Measurements from ENCODE around the gene SIRPA. TPM values are rescaled to one million over a fixed set of nuclear protein-coding genes. Genes with fewer than 3 reads are reported as not detected.

SIRPA gene
- total and polyA plus RNA-seq, 4 experiments from 2014 or later = 1.8 to 2.4 TPM; not detected in 2

DNA sequence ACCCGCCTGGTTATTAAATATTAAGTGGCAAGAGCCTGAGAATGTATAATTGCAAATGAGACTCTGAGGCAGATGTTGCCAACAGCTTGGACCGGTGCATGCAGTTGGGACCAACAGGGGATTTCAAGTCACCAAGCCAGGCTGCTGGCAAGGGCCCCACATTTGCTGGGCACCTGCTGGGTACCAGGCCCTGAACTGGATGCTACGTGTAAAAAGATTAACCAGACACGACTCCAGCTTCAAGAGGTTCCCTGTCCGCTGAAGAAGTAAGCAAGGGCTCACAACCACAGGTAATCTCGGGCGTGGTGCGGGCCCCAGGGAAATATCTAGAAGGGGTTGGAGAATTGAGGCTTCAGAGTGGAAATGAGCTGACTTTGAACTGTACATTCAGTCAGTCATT is 13.2 kb upstream of the SIRPA start:
- no peak for DNase-seq
- Mint-ChIP-seq H3K4me1 (peaks cover 0 to 6% (median 3%) of the 10 kb centered on the region in 4 donors), H3K9me3 (peaks cover 0 to 3% (median 0%) of the 10 kb centered on the region in 8 donors), H3K27ac (no peak overlapping the region), H3K4me3 (no peak overlapping the region), H3K27me3 (peaks cover 3 to 7% of the 10 kb centered on the region in 2 donors), H3K36me3 (no peaks in the 10 kb centered on the region)
- intact Hi-C loops (cut with micrococcal nuclease) = no loop called here
- Histone ChIP-seq H3K9me3 (ENCODE audit: control insufficient read depth in 1 of 2, low read length in 2 of 2) (no peaks in the 10 kb centered on the region), H3K4me3 (ENCODE audit: low read length in 2 of 2) (no peak overlapping the region), H3K36me3 (ENCODE audit: insufficient read depth, low read length) (no peaks in the 10 kb centered on the region), H3K27ac (ENCODE audit: low read depth, low read length) (no peak overlapping the region), H3K27me3 (ENCODE audit: insufficient read depth, low read length) (no peaks in the 10 kb centered on the region), H3K4me1 (ENCODE audit: insufficient read depth, low read length) (no peaks in the 10 kb centered on the region)
- CTCF ChIA-PET (ENCODE audit: partially characterized antibody) = no interaction called here
- POLR2A ChIA-PET (ENCODE audit: partially characterized antibody) = no interaction called here

DNA sequence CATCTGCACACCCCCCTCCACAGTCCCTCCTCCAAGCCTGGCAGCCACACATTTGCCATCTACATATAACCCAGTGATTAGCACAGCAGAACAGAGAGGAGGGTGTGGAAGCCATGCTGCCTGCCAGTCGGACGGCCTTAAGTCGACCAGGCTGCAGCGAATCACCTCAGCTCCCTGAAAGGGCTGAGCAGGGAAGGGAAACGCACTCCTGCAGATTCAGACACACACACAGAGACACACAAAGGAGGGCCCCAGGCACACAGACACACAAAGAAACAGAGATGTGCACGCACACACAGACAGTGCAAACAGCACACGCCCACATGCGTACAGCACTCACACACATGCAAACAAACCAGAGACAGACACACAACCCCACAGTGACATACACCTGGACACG is 11.2 kb upstream of the SIRPA start:
- POLR2A ChIA-PET (ENCODE audit: partially characterized antibody) = no interaction called here
- Mint-ChIP-seq H3K27me3 (peaks cover 12 to 19% of the 10 kb centered on the region in 2 donors), H3K4me3 (no peak overlapping the region), H3K4me1 (peaks cover 0 to 6% (median 3%) of the 10 kb centered on the region in 4 donors), H3K36me3 (no peaks in the 10 kb centered on the region), H3K9me3 (peaks cover 0 to 3% (median 0%) of the 10 kb centered on the region in 8 donors), H3K27ac (no peak overlapping the region)
- Histone ChIP-seq H3K9me3 (ENCODE audit: control insufficient read depth in 1 of 2, low read length in 2 of 2) (no peaks in the 10 kb centered on the region), H3K27me3 (ENCODE audit: insufficient read depth, low read length) (no peaks in the 10 kb centered on the region), H3K36me3 (ENCODE audit: insufficient read depth, low read length) (no peaks in the 10 kb centered on the region), H3K4me1 (ENCODE audit: insufficient read depth, low read length) (no peaks in the 10 kb centered on the region), H3K27ac (ENCODE audit: low read depth, low read length) (no peak overlapping the region), H3K4me3 (ENCODE audit: low read length in 2 of 2) (no peak overlapping the region)
- no peak for DNase-seq
- intact Hi-C loops (cut with micrococcal nuclease) = no loop called here
- CTCF ChIA-PET (ENCODE audit: partially characterized antibody) = no interaction called here

DNA sequence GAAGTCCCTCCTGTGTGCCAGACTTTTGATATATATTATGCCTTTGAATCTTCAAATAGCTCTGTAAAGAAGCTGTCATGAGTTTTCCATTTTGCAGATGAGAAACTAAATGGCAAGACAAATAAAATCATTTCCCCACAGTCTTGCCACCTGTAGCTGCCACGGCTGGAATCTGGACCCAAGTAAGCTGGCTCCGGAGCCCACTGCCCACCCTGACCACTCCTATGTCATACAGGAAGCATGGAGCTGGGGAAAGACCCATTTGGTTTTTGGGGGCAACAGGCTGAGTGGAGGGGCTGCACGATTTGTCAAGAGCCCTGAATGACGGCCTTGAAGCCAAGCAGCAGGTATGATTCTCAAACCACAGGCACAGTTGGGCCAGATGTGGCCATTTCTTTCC is 10.0 kb upstream of the SIRPA start:
- POLR2A ChIA-PET (ENCODE audit: partially characterized antibody) = no interaction called here
- no peak for DNase-seq

DNA sequence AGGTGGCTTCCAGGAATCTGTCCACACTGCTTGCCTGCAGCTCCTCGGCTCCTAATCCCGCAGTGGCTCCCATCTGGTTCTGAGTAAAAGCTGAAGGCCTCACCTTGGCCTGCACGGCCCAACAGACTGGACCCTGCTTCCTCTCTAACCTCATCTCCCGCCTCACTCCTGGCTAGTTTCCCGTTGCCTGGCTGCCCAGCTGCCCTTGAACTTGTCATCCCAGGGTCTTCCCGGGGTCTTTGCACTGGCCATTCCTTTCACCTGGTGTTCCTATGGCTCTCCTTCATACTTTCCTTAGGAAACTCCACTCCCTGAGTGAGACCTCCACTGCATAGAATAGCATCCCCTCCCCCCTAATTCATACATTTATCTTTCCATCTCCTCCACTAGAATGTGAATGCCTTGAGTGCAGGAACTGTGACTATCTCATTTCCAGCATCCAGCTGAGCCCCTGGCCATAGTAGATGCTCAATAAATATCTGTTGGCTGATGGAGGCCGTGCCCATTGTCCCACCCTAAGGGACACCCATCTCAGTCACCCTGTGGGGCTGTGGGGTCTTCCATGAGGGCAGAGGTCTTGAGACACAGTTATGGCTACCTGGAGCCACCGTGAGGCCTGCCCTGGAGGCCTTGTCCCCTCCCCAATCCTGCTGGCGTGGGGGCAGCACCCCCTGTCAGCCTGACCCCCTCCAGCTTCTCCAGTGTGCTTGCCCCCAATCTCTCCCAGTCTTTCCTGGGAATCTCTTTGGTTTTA is 9.1 kb upstream of the SIRPA start:
- Mint-ChIP-seq H3K4me1 (peaks cover 0 to 6% (median 3%) of the 10 kb centered on the region in 4 donors), H3K9me3 (peaks cover 0 to 3% (median 0%) of the 10 kb centered on the region in 8 donors), H3K27me3 (peaks cover 14 to 22% of the 10 kb centered on the region in 2 donors), H3K4me3 (no peak overlapping the region), H3K36me3 (no peaks in the 10 kb centered on the region), H3K27ac (no peak overlapping the region)
- Histone ChIP-seq H3K27me3 (ENCODE audit: insufficient read depth, low read length) (no peaks in the 10 kb centered on the region), H3K9me3 (ENCODE audit: control insufficient read depth in 1 of 2, low read length in 2 of 2) (no peaks in the 10 kb centered on the region), H3K4me1 (ENCODE audit: insufficient read depth, low read length) (no peaks in the 10 kb centered on the region), H3K4me3 (ENCODE audit: low read length in 2 of 2) (no peak overlapping the region), H3K27ac (ENCODE audit: low read depth, low read length) (no peak overlapping the region), H3K36me3 (ENCODE audit: insufficient read depth, low read length) (no peaks in the 10 kb centered on the region)
- intact Hi-C loops (cut with micrococcal nuclease) = no loop called here
- POLR2A ChIA-PET (ENCODE audit: partially characterized antibody) = no interaction called here
- CTCF ChIA-PET (ENCODE audit: partially characterized antibody) = no interaction called here
- no peak for DNase-seq

More for the DNA sequence above, 10.0 kb upstream of the SIRPA start:
- H3K27me3 Mint-ChIP-seq = peaks cover 14 to 22% of the 10 kb centered on the region in 2 donors
- H3K9me3 Mint-ChIP-seq = peaks cover 0 to 3% (median 0%) of the 10 kb centered on the region in 8 donors
- no peaks in the 10 kb centered on the region for H3K4me1 ChIP-seq (ENCODE audit: insufficient read depth, low read length)
- peaks cover 0 to 6% (median 3%) of the 10 kb centered on the region in 4 donors for H3K4me1 Mint-ChIP-seq
- CTCF ChIA-PET (ENCODE audit: partially characterized antibody) = no interaction called here
- H3K9me3 ChIP-seq (ENCODE audit: control insufficient read depth in 1 of 2, low read length in 2 of 2) = no peaks in the 10 kb centered on the region
- H3K27ac ChIP-seq (ENCODE audit: low read depth, low read length) = no peak overlapping the region
- no peaks in the 10 kb centered on the region for H3K36me3 ChIP-seq (ENCODE audit: insufficient read depth, low read length)
- no peak overlapping the region for H3K4me3 ChIP-seq (ENCODE audit: low read length in 2 of 2)
- no peak overlapping the region for H3K4me3 Mint-ChIP-seq
- intact Hi-C loops (cut with micrococcal nuclease) = no loop called here
- H3K36me3 Mint-ChIP-seq = no peaks in the 10 kb centered on the region
- H3K27ac Mint-ChIP-seq = no peak overlapping the region
- H3K27me3 ChIP-seq (ENCODE audit: insufficient read depth, low read length) = no peaks in the 10 kb centered on the region

DNA sequence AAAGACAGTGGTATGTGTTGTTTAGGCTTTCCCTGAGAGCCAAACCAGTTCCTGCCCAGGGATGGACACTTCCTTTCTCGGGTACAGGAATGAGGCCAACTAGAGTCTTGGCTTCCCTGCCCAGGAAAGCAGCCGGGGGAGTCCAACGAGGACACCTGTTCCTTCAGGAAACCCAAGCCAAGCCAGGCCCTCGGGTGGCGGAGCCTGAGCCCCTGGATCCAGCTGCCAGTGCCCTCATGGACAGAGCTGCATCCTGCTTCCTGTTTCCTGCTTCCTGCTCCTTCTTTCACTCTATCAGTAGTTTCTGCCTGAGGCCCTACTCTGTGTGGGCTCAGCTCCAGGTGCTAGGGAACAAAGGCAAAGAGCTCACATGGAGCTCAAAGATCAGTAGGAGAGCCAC is 7.9 kb upstream of the SIRPA start:
- intact Hi-C loops (cut with micrococcal nuclease) = no loop called here
- no peak overlapping the region for H3K4me3 ChIP-seq (ENCODE audit: low read length in 2 of 2)
- CTCF ChIA-PET (ENCODE audit: partially characterized antibody) = no interaction called here
- Mint-ChIP-seq H3K4me3 (no peak overlapping the region), H3K27ac (no peak overlapping the region), H3K36me3 (no peaks in the 10 kb centered on the region), H3K9me3 (peaks cover 0 to 3% (median 0%) of the 10 kb centered on the region in 8 donors), H3K4me1 (peaks cover 0 to 5% (median 3%) of the 10 kb centered on the region in 4 donors), H3K27me3 (peaks cover 17 to 31% of the 10 kb centered on the region in 2 donors)
- H3K9me3 ChIP-seq (ENCODE audit: control insufficient read depth in 1 of 2, low read length in 2 of 2) = no peaks in the 10 kb centered on the region
- no peak for DNase-seq
- POLR2A ChIA-PET (ENCODE audit: partially characterized antibody) = no interaction called here
- H3K36me3 ChIP-seq (ENCODE audit: insufficient read depth, low read length) = no peaks in the 10 kb centered on the region
- no peaks in the 10 kb centered on the region for H3K27me3 ChIP-seq (ENCODE audit: insufficient read depth, low read length)
- H3K4me1 ChIP-seq (ENCODE audit: insufficient read depth, low read length) = no peaks in the 10 kb centered on the region
- no peak overlapping the region for H3K27ac ChIP-seq (ENCODE audit: low read depth, low read length)

DNA sequence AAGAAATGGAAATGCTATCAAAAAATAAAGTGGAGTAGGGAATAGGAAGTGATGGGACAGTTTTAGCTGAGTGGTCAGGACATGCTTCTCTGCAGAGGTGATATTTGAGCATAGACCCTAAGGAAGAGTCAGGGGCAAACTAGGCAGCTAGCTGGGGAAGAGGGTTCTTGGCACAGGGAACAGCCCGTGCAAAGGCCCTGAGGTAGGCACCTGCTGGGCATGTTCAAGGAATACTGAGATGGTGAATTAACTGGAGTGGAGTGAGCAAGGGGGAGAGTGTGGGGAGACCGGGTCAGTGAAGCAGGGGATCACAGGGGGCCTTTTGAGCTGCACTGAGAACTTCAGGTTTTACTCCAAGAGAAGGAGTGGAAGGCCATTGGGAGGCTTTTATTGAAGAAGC is 7.5 kb upstream of the SIRPA start:
- Histone ChIP-seq H3K27me3 (ENCODE audit: insufficient read depth, low read length) (peaks cover 1% of the 10 kb centered on the region), H3K4me3 (ENCODE audit: low read length in 2 of 2) (no peak overlapping the region), H3K4me1 (ENCODE audit: insufficient read depth, low read length) (no peaks in the 10 kb centered on the region), H3K27ac (ENCODE audit: low read depth, low read length) (no peak overlapping the region), H3K36me3 (ENCODE audit: insufficient read depth, low read length) (no peaks in the 10 kb centered on the region), H3K9me3 (ENCODE audit: control insufficient read depth in 1 of 2, low read length in 2 of 2) (no peaks in the 10 kb centered on the region)
- H3K27me3 Mint-ChIP-seq = peaks cover 20 to 32% of the 10 kb centered on the region in 2 donors
- no peak for DNase-seq
- POLR2A ChIA-PET (ENCODE audit: partially characterized antibody) = no interaction called here
- H3K4me1 Mint-ChIP-seq = peaks cover 0 to 5% (median 2%) of the 10 kb centered on the region in 4 donors
- no peak overlapping the region for H3K27ac Mint-ChIP-seq
- no peak overlapping the region for H3K4me3 Mint-ChIP-seq
- intact Hi-C loops (cut with micrococcal nuclease) = no loop called here
- peaks cover 0 to 3% (median 0%) of the 10 kb centered on the region in 8 donors for H3K9me3 Mint-ChIP-seq
- H3K36me3 Mint-ChIP-seq = no peaks in the 10 kb centered on the region
- CTCF ChIA-PET (ENCODE audit: partially characterized antibody) = no interaction called here

DNA sequence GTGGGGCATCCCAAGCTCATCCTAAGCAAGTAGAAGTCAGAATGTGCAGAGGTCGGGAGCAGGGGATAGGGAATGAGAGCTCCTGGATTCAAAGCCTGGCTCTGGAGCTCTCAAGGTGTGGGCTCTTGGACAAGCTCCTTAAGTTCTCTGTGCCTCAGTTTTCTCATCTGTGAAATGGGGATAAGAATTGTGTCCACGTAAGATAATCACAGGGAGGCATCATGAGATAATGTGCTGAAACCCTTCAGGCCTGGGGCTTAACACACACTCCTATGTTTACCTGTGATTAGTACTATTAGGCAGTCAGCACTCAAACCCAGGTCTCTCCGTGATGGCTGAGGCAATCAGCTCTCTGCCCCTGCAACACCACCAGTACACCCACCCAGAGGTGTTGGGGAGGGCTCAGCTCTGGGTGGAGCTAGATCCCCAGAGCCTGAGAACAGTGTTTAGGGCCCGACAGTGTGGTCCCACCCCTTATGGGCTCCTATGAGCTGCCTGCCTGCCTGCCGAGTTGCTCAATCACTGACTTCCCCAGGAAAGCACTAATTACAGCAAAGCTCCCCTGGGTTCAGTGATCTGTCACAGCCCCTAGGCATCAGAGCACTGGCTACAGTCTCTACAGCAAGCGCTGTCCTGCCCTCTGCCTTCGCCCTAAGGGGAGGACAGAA is 6.3 kb upstream of the SIRPA start:
- POLR2A ChIA-PET (ENCODE audit: partially characterized antibody) = no interaction called here
- Histone ChIP-seq H3K9me3 (ENCODE audit: control insufficient read depth in 1 of 2, low read length in 2 of 2) (no peaks in the 10 kb centered on the region), H3K27me3 (ENCODE audit: insufficient read depth, low read length) (peaks cover 6% of the 10 kb centered on the region), H3K4me3 (ENCODE audit: low read length in 2 of 2) (no peak overlapping the region), H3K27ac (ENCODE audit: low read depth, low read length) (no peak overlapping the region), H3K36me3 (ENCODE audit: insufficient read depth, low read length) (no peaks in the 10 kb centered on the region), H3K4me1 (ENCODE audit: insufficient read depth, low read length) (no peaks in the 10 kb centered on the region)
- H3K27ac Mint-ChIP-seq = no peak overlapping the region
- H3K4me1 Mint-ChIP-seq = no peaks in the 10 kb centered on the region
- peaks cover 0 to 3% (median 0%) of the 10 kb centered on the region in 8 donors for H3K9me3 Mint-ChIP-seq
- peaks cover 26 to 40% of the 10 kb centered on the region in 2 donors for H3K27me3 Mint-ChIP-seq
- H3K36me3 Mint-ChIP-seq = no peaks in the 10 kb centered on the region
- CTCF ChIA-PET (ENCODE audit: partially characterized antibody) = no interaction called here
- H3K4me3 Mint-ChIP-seq = no peak overlapping the region
- DNase-seq = no peak
- intact Hi-C loops (cut with micrococcal nuclease) = no loop called here
